Activated T-cell treated with anti-CD3 and anti-CD28 coated beads, Interleukin-2, amount 50 U/mL, for 4 hours (primary cell): ENCODE data around the gene KRT16. TPM values are rescaled to one million over a fixed set of nuclear protein-coding genes. Genes with fewer than 3 reads are reported as not detected.
"Not testable (repeated sequence)": the region's sequence is repeated elsewhere in the genome, so short reads cannot be mapped to it uniquely, and the experiment has no call there.

Source experiments
- ATAC-seq, 2 donors: fragments of 200-7000 bp; cut with Tn5 transposase; one replicate each; pipeline ENCODE4 v1.10.0; 2021
- DNase-seq: peaks from one replicate; pipeline ENCODE4 v3.0.0-alpha.2; 2020
- H3K27me3 Mint-ChIP-seq: one replicate; pipeline ENCODE4 v1.8.0; 2021; ENCODE audit warnings: low read depth, mixed read lengths
- H3K36me3 Mint-ChIP-seq: one replicate; pipeline ENCODE4 v1.8.0; 2022; ENCODE audit warnings: mixed read lengths; ENCODE audit not compliant: insufficient read depth
- H3K4me1 Mint-ChIP-seq: one replicate; pipeline ENCODE4 v1.8.0; 2021; ENCODE audit warnings: low read depth, mixed read lengths
- H3K4me3 Mint-ChIP-seq: one replicate; pipeline ENCODE4 v1.8.0; 2021; ENCODE audit warnings: mild to moderate bottlenecking, moderate library complexity, mixed read lengths
- H3K9me3 Mint-ChIP-seq: one replicate; pipeline ENCODE4 v1.8.0; 2021; ENCODE audit warnings: mixed read lengths
- total RNA-seq, 3 donors: library from RNA; stranded (reverse); gene quantifications; one replicate each; pipeline ENCODE4 v1.2.1, GENCODE V29; 2021

KRT16 gene
- total RNA-seq, 3 donors from 2014 or later = not detected

- Mint-ChIP-seq H3K4me3 (no peak overlapping the region), H3K36me3 (no peaks in the 10 kb centered on the region), H3K4me1 (no peaks in the 10 kb centered on the region), H3K9me3 (no peaks in the 10 kb centered on the region), H3K27me3 (peaks cover 7% of the 10 kb centered on the region)
- DNase-seq (no peak), ATAC-seq (no peak)
Observed at GRCh38 chr17:41617698-41618097, 5.1 kb upstream of the KRT16 start.

- no peak overlapping the region for H3K4me3 Mint-ChIP-seq
- H3K9me3 Mint-ChIP-seq = no peaks in the 10 kb centered on the region
- DNase-seq = no peak
- H3K36me3 Mint-ChIP-seq = no peaks in the 10 kb centered on the region
- no peaks in the 10 kb centered on the region for H3K4me1 Mint-ChIP-seq
- no peak for ATAC-seq
- peaks cover 9% of the 10 kb centered on the region for H3K27me3 Mint-ChIP-seq
Observed at GRCh38 chr17:41617136-41617535, 4.6 kb upstream of the KRT16 start.

- ATAC-seq, DNase-seq, H3K9me3 Mint-ChIP-seq: not testable (repeated sequence)
Observed at GRCh38 chr17:41616486-41616885, 3.9 kb upstream of the KRT16 start.

GRCh38 chr17:41615454-41615853 lies 2.9 kb upstream of the KRT16 start:
- no peak for DNase-seq
- Mint-ChIP-seq H3K4me3 (no peak overlapping the region), H3K36me3 (no peaks in the 10 kb centered on the region), H3K9me3 (no peaks in the 10 kb centered on the region), H3K27me3 (peaks cover 15% of the 10 kb centered on the region), H3K4me1 (no peaks in the 10 kb centered on the region)
- no peak for ATAC-seq

More at GRCh38 chr17:41616486-41616885, 3.9 kb upstream of the KRT16 start:
- peaks cover 12% of the 10 kb centered on the region for H3K27me3 Mint-ChIP-seq
- not testable (repeated sequence) for H3K4me1 Mint-ChIP-seq, H3K4me3 Mint-ChIP-seq, H3K36me3 Mint-ChIP-seq

GRCh38 chr17:41614767-41615166 lies 2.2 kb upstream of the KRT16 start:
- H3K4me3 Mint-ChIP-seq, H3K9me3 Mint-ChIP-seq, H3K36me3 Mint-ChIP-seq, ATAC-seq, DNase-seq, H3K4me1 Mint-ChIP-seq: not testable (repeated sequence)
- peaks cover 18% of the 10 kb centered on the region for H3K27me3 Mint-ChIP-seq

GRCh38 chr17:41614098-41614497 lies 1.5 kb upstream of the KRT16 start:
- DNase-seq (no peak), ATAC-seq (no peak)
- Mint-ChIP-seq H3K36me3 (no peaks in the 10 kb centered on the region), H3K4me3 (no peak overlapping the region), H3K9me3 (no peaks in the 10 kb centered on the region), H3K4me1 (no peaks in the 10 kb centered on the region), H3K27me3 (peaks cover 21% of the 10 kb centered on the region)

- ATAC-seq (no peak), DNase-seq (no peak)
- no peaks in the 10 kb centered on the region for H3K4me1 Mint-ChIP-seq
- H3K9me3 Mint-ChIP-seq = no peaks in the 10 kb centered on the region
- H3K36me3 Mint-ChIP-seq = no peaks in the 10 kb centered on the region
- H3K4me3 Mint-ChIP-seq = no peak overlapping the region
- peaks cover 21% of the 10 kb centered on the region for H3K27me3 Mint-ChIP-seq
Observed at GRCh38 chr17:41613277-41614082, 913 bp upstream of the KRT16 start.

- Mint-ChIP-seq H3K9me3 (peaks cover 15% of the 10 kb centered on the region), H3K36me3 (no peaks in the 10 kb centered on the region), H3K4me1 (no peaks in the 10 kb centered on the region), H3K4me3 (no peak overlapping the region), H3K27me3 (peaks cover 28% of the 10 kb centered on the region)
- no peak for ATAC-seq
- DNase-seq = no peak
Observed at GRCh38 chr17:41610965-41611640, 1.5 kb downstream of the KRT16 start.

- H3K9me3 Mint-ChIP-seq = peaks cover 15% of the 10 kb centered on the region
- not testable (repeated sequence) for H3K4me1 Mint-ChIP-seq, H3K4me3 Mint-ChIP-seq, H3K36me3 Mint-ChIP-seq, DNase-seq, ATAC-seq
- H3K27me3 Mint-ChIP-seq = peaks cover 32% of the 10 kb centered on the region
Observed at GRCh38 chr17:41610061-41610517, 2.5 kb downstream of the KRT16 start.

GRCh38 chr17:41606930-41607329 lies 5.6 kb downstream of the KRT16 start:
- ATAC-seq, H3K36me3 Mint-ChIP-seq, H3K4me3 Mint-ChIP-seq, DNase-seq, H3K4me1 Mint-ChIP-seq: not testable (repeated sequence)
- H3K27me3 Mint-ChIP-seq = peaks cover 33% of the 10 kb centered on the region
- H3K9me3 Mint-ChIP-seq = peaks cover 15% of the 10 kb centered on the region

GRCh38 chr17:41602524-41602923 lies 10.0 kb downstream of the KRT16 start:
- H3K4me1 Mint-ChIP-seq = no peaks in the 10 kb centered on the region
- H3K9me3 Mint-ChIP-seq = peaks cover 12% of the 10 kb centered on the region
- no peak overlapping the region for H3K4me3 Mint-ChIP-seq
- H3K36me3 Mint-ChIP-seq = no peaks in the 10 kb centered on the region
- DNase-seq (no peak), ATAC-seq (no peak)
- H3K27me3 Mint-ChIP-seq = peaks cover 26% of the 10 kb centered on the region

- Mint-ChIP-seq H3K4me1 (no peaks in the 10 kb centered on the region), H3K4me3 (no peak overlapping the region), H3K9me3 (no peaks in the 10 kb centered on the region), H3K27me3 (peaks cover 17% of the 10 kb centered on the region), H3K36me3 (no peaks in the 10 kb centered on the region)
- DNase-seq (no peak), ATAC-seq (no peak)
Observed at GRCh38 chr17:41600318-41600717, 12.2 kb downstream of the KRT16 start.

GRCh38 chr17:41599680-41600079 lies 12.9 kb downstream of the KRT16 start:
- H3K4me1 Mint-ChIP-seq = no peaks in the 10 kb centered on the region
- H3K9me3 Mint-ChIP-seq = no peaks in the 10 kb centered on the region

GRCh38 chr17:41595585-41595984 lies 17.0 kb downstream of the KRT16 start:
- Mint-ChIP-seq H3K9me3 (no peaks in the 10 kb centered on the region), H3K4me1 (no peaks in the 10 kb centered on the region), H3K36me3 (no peaks in the 10 kb centered on the region), H3K27me3 (peaks cover 16% of the 10 kb centered on the region), H3K4me3 (no peak overlapping the region)
- DNase-seq (no peak), ATAC-seq (no peak)

More at GRCh38 chr17:41599680-41600079, 12.9 kb downstream of the KRT16 start:
- Mint-ChIP-seq H3K27me3 (peaks cover 12% of the 10 kb centered on the region), H3K36me3 (no peaks in the 10 kb centered on the region), H3K4me3 (no peak overlapping the region)
- ATAC-seq = no peak
- no peak for DNase-seq
